Hematopoietic multipotent progenitor cell treated with erythropoietin and hydrocortisone succinate and interleukin-3 and kit ligand, for 4 days (in vitro differentiated cells): ENCODE data around the gene PPM1L.
A peak's percentile ranks its signal among the peaks of the same experiment; 100 is the strongest.

Source experiments
- DNase-seq: peaks from one replicate; pipeline ENCODE4 v3.0.0-alpha.2; 2015

The PPM1L gene

GRCh38 chr3:161051856-161052255 is 295.8 kb downstream of the PPM1L start:
- DNase-seq = no peak

- DNase-seq = peak; percentile 51
Observed at GRCh38 chr3:161054860-161055604, 299.0 kb downstream of the PPM1L start.

GRCh38 chr3:161064413-161064812 is 308.4 kb downstream of the PPM1L start:
- DNase-seq = no peak

- peak; percentile 10 for DNase-seq
Observed at GRCh38 chr3:161066930-161067329, 310.9 kb downstream of the PPM1L start.

- DNase-seq = no peak
Observed at GRCh38 chr3:161067335-161067734, 311.3 kb downstream of the PPM1L start.

- DNase-seq = peak; percentile 88
Observed at GRCh38 chr3:161069511-161070251, 313.6 kb downstream of the PPM1L start.

GRCh38 chr3:161070252-161070930 is 314.4 kb downstream of the PPM1L start:
- no peak for DNase-seq

GRCh38 chr3:161070980-161071663 is 315.1 kb downstream of the PPM1L start:
- DNase-seq = no peak

- DNase-seq = peak; percentile 14
Observed at GRCh38 chr3:161072211-161072621, 316.2 kb downstream of the PPM1L start.

GRCh38 chr3:161072751-161073150 is 316.7 kb downstream of the PPM1L start:
- DNase-seq = no peak

GRCh38 chr3:161073181-161073580 is 317.1 kb downstream of the PPM1L start:
- DNase-seq = no peak

GRCh38 chr3:161081633-161082032 is 325.6 kb downstream of the PPM1L start:
- DNase-seq = peak; percentile 28

GRCh38 chr3:161082063-161082462 is 326.0 kb downstream of the PPM1L start:
- no peak for DNase-seq

GRCh38 chr3:161083131-161083530 is 327.1 kb downstream of the PPM1L start:
- DNase-seq = no peak

- DNase-seq = no peak
Observed at GRCh38 chr3:161084277-161084676, 328.2 kb downstream of the PPM1L start.

GRCh38 chr3:161093895-161094294 is 337.9 kb downstream of the PPM1L start:
- DNase-seq = peak; percentile 20

GRCh38 chr3:161096771-161097367 is 340.8 kb downstream of the PPM1L start:
- peak; percentile 40 for DNase-seq

GRCh38 chr3:161100994-161101393 is 345.0 kb downstream of the PPM1L start:
- no peak for DNase-seq

GRCh38 chr3:161101609-161102008 is 345.6 kb downstream of the PPM1L start:
- DNase-seq = peak; percentile 15

- DNase-seq = peak; percentile 38
Observed at GRCh38 chr3:161103776-161104385, 347.9 kb downstream of the PPM1L start.

GRCh38 chr3:161104561-161105551 is 348.8 kb downstream of the PPM1L start, which contains the start of gene B3GALNT1:
B3GALNT1 (minus strand) TSS chr3:161105349; CDS start chr3:161086754, 18,595 bp downstream.
- DNase-seq = peak; percentile 78
